ENCODE data around the gene PSG5.
"Not testable (repeated sequence)": the region's sequence is repeated elsewhere in the genome, so short reads cannot be mapped to it uniquely, and the experiment has no call there.

The PSG5 gene

DNA sequence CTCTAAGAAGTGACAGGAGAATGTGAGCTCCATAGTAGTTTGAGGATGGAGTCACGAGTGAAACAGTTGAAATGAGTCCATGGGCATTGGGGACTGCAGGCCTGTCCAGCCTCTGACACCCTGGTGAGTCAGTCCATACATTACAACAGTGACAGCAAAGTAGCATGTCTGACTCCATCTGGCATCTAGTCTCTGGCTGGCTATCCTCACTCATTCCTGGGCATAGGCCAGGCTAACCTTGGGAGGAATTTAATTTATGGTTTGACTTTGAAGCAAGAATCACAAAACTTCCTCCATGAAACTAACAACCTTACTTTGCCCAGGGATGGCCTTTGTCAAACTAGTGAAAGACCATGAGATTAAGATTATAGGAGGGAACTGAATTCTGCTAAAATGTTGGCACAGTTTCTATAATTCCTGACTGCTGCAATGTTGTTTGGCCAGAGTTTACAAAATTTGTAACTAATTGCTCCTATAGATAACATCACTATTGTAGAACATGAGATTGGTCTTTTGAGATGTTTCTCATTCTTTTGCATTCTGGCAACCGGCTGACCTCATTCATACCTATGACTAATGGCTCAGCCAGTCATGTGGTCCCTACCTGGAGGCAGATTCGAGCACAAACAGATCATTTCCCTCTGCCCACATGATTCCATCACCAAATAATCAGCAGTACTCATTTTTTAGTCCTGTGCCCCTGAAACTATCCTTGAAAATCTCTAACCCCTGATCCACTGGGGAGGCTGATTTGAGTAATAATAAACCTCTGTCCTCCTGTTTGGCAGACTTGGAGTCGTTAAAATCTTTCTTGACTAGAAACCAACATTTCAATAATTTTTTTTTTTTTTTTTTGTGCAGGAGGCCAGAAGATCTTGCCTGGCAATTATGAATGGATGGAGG, 4.2 kb downstream of the PSG5 start:
- DNase-seq = not testable (repeated sequence)

DNA sequence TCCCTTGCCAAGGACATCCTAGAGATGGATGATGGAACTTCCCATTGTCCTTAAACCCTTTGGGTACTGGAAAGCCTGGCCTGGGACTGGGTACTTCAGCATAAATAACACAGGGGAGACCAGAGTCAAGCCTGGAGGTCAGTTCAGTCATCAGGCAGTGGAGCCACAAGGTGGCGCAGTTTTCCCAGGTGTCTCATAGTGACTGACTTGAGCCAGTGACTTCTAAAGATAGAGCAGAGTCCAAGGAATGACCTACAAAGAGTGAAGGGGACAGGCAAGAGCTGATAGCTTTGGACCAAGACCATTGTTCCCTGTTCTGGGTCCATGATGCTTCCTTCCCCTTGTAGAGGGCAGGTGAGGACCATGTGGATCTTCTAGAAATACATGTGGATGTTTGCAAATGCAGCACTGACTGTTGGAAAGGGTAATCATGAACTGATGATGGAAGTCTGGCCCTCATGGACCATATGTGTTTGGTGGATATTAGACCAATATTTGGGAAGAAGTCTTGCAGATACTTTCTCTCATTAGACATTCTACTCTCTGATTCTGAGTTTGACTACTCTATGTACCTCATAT, 6.7 kb downstream of the PSG5 start:
- DNase-seq = not testable (repeated sequence)

GRCh38 chr19:43178577-43178976, 7.8 kb downstream of the PSG5 start:
- not testable (repeated sequence) for DNase-seq

DNA sequence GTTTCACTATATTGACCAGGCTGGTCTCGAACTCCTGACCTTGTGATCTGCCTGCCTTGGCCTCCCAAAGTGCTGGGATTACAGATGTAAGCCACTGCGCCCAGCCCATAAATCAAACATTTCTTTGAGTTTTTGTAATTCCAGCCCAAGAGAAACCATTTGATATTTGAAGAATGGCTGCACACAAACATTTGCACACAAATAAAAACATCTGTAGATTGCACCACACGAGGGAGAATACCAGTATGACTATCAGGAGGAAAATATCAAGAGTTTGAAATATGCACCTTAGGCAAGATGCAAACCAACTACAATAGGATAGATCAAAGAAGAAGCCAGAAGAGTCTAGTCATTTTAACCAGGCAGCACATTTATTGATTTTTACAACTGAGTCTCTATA, 20.4 kb downstream of the PSG5 start:
- not testable (repeated sequence) for DNase-seq

- DNase-seq = not testable (repeated sequence)
These were observed 23.2 kb downstream of the PSG5 start for GRCh38 chr19:43163135-43163534.

GRCh38 chr19:43162261-43162660, 24.1 kb downstream of the PSG5 start:
- not testable (repeated sequence) for DNase-seq

DNA sequence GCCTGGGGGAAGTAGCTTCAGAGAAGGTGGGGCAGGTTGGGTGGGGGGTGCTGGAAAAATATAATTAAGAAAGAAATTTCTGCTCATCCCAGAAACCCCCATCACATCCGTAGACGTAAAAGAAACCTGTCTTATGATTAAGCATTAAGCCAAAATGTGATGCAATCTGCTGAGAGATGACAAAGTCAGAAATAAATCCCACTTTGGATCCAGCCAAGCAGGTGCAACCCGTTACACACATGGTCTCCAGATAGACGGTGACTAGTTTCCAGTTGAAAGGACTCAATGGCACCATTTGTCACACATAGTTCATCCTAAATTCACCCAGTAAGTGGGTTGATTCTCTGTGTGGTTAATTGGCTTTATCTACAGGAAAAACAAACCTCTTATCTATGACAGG, 34.1 kb downstream of the PSG5 start:
- no peak for DNase-seq

DNA sequence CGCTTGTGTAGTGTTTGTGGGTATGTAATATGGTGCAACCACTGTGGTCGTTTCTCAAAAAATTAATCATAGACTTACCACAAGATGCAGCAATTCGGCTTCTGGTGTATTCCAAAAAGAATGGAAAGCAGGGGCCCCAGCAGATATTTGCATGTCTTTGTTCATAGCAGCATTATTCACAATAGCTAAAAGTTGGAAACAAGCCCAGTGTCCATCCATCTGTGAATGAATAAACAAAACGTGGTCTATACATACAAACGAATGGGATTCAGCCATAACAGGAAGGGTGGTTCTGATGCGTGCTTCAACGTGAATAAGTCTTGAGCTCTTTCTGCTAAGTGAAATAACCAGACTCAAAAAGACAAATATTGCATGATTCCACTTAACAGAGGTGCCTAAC, 36.5 kb downstream of the PSG5 start:
- peak; percentile 85 for DNase-seq

DNA sequence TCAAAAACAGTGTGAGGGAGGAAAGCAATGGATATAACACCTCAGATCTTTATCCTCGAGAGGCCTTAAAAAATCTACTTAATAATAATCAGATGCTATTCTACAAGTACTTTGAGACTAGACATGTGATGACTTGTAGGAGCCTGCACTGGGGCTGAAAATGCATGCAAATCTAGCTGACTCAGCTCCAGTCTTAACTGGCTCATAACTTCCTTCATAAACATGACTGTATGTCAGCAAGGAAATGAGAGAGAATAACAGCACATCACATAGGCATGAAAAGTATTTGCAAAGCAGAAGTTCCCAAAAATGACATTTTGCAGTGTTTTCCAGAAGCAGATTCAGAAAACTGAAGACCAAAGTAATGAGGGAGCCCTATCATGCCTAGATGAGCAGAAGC, 38.1 kb downstream of the PSG5 start:
- no peak for DNase-seq

DNA sequence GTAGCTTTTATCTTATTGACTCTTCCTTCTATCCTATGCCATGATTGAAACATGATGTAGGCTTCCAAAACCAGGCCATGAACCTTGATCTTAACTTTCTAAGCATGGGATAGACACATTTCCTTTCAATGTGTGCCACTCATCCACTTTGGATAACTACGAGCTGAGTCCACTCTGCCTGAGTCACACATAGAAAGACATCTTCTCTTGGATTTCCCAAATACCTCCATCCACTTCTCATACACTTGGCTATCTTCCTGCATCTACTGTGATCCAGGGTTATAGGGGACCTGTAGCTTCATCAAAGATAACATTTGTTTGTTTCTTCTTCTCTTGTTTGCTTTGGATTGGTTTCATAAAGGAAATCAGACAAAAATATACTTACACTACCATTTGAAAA, 44.6 kb downstream of the PSG5 start:
- DNase-seq = not testable (repeated sequence)

- no peak for DNase-seq
These were observed 53.6 kb downstream of the PSG5 start for GRCh38 chr19:43132696-43133095.

GRCh38 chr19:43131281-43131842, 55.0 kb downstream of the PSG5 start:
- DNase-seq = peak; percentile 74

DNA sequence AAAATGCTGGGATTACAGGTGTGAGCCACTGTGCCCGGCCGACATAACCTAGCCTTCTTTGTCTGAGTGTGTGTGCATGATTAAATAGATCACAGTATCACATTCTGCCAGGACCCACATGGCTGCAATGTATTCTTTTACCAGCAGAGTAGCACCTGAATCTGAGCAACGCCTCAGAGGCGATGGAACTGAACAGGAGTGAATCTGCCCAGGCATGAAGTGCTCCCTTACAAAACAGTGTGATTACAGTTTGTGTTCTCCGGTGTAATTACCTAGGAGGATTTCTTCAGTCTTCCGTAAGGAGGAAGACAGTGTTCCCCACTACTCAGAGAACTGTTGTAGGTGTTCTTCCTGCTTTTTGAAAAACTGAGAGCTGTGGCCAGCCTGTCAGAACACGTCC, 57.1 kb downstream of the PSG5 start:
- not testable (repeated sequence) for DNase-seq

DNA sequence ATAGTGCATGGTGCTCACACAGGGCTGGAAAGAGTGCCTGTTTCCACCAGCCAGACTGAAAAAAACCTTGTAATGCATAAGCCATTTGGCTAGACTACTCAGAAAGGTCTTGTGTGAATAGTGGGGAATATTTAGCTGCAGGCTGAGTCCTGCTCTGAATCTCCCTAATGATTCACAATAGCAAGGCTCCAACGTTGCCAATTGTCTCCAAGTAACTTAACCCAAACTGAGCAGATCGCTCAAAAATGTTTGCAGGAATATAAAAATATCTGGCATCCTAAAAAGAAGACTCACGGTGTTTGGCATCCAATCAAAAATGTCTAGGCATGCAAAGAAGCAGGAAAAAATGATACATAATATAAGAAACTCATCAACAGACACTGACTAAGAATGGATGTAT, 59.0 kb downstream of the PSG5 start:
- DNase-seq = not testable (repeated sequence)

- DNase-seq = no peak
These were observed 59.6 kb downstream of the PSG5 start for GRCh38 chr19:43126720-43127119.

DNA sequence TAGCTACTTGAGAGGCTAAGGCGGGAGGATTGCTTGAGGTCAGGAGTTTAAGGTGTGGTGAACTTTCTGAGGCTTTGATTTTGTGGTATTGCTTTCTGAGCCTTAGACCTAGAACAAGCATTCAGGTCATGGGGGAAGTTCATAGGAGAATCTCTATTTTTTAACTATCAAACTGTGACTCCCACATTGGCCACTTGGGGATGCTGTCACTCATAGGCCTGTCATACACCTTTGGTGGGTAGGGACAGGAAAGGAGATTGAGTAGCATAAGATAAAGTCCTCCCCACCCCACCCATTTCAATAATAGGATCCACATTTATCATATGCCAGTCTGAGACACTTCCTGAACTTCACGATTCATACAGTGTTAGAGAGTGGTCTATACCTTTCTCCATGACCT, 62.0 kb downstream of the PSG5 start:
- DNase-seq = no peak

- not testable (repeated sequence) for DNase-seq
These were observed 65.8 kb downstream of the PSG5 start for GRCh38 chr19:43120433-43121026.

- not testable (repeated sequence) for DNase-seq
These were observed 66.8 kb downstream of the PSG5 start for GRCh38 chr19:43119526-43119925.
